ENCODE data around the gene RIC3. TPM values are rescaled to one million over a fixed set of nuclear protein-coding genes. Genes with fewer than 3 reads are reported as not detected.

The RIC3 gene
- total RNA-seq, 1 donor from 2014 or later: 14.6 TPM

DNA sequence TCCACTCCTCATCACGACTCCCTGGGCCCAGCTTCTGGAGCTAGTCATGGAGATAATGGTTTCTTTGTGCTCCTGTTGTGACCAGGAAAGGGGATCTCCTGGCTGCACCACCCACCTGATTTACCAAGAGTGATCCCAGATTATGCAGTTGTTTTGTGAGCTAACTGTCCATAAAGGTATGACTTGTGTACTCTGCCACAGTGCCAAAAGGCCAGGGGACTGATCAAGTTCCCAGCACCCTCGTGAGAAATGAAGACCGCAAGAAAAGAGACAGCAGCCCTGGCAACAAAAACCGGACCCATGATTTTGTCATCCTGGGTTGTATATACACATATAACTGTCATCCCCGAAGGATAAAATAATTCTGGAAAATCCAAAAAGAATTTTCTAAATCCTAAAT, 61.2 kb downstream of the RIC3 start:
- intact Hi-C loops (cut with DNase I): no loop called here
- DNase-seq (ENCODE audit: low spot score) (no peak), ATAC-seq (no peak)

DNA sequence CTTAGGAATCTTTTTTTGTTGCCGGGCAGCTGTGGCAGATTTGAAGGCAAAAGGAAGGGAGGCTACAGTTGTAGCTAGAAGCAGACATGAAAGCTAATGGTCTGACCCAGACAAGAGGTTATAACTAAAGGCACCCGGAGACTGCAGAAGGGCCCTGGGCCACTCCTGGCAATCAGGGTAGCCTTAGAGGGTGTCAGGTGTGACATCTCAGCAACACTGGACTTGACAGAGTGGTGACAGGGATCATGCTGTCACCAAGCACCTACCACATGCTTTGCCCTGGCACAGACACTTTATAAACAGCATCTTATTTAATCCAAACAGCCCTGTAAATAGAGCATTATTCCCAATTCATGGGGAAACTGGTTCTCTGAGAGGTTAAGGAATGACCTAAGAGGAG, 62.1 kb downstream of the RIC3 start:
- intact Hi-C loops (cut with DNase I): no loop called here
- DNase-seq (ENCODE audit: low spot score): no peak
- no peak for ATAC-seq

DNA sequence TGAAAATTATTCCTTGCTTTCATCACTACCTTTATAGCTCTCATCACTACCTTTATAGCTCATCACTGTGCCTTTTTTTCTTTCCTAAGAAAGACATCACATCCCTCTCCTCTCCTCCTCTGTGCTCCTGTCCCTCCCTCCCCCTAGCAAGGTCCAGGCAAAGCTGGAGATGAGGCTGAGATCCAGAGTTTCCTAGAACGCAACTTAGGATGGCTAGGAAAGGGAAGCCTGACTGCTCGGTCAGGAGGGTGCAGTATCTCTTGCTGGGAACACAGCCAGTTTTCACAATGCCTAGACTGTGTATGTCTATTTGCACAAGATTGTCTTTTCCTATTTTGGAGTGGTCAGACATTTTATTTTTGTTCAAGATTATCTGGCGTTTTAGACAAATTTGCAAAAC, 63.2 kb downstream of the RIC3 start:
- DNase-seq (ENCODE audit: low spot score) (no peak), ATAC-seq (no peak)
- intact Hi-C loops (cut with DNase I): no loop called here

- DNase-seq (ENCODE audit: low spot score) (no peak), ATAC-seq (no peak)
These were observed 63.7 kb downstream of the RIC3 start for GRCh38 chr11:8105133-8105532.

GRCh38 chr11:8103909-8104308, 64.9 kb downstream of the RIC3 start:
- intact Hi-C loops (cut with DNase I): no loop called here
- ATAC-seq: no peak
- no peak for DNase-seq (ENCODE audit: low spot score)

More at GRCh38 chr11:8105133-8105532, 63.7 kb downstream of the RIC3 start:
- intact Hi-C loops (cut with DNase I): no loop called here

DNA sequence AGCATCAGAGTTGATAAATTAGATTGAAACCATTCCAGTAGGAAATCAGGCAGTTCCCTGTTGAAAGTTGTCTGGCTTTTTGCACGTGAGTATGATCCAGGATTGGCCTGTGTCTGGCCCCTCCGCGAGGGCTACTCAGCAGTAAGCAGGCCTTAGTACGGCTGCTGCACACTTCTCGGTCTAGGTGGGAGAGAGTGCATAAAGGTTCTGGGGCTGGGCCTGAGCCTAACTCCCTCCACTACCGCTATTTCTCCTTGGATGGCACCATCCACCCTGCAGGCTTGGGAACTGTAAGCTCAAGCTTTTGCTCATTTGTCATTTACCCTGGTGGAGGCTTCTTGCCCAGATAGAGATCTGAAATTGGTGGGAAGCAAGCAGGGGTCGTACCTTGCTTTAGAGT, 65.9 kb downstream of the RIC3 start:
- DNase-seq (ENCODE audit: low spot score) (no peak), ATAC-seq (no peak)
- intact Hi-C loops (cut with DNase I): no loop called here

- intact Hi-C loops (cut with DNase I): no loop called here
- peak; percentile 36 for DNase-seq (ENCODE audit: low spot score)
- no peak for ATAC-seq
These were observed 66.4 kb downstream of the RIC3 start for GRCh38 chr11:8102296-8102915.

DNA sequence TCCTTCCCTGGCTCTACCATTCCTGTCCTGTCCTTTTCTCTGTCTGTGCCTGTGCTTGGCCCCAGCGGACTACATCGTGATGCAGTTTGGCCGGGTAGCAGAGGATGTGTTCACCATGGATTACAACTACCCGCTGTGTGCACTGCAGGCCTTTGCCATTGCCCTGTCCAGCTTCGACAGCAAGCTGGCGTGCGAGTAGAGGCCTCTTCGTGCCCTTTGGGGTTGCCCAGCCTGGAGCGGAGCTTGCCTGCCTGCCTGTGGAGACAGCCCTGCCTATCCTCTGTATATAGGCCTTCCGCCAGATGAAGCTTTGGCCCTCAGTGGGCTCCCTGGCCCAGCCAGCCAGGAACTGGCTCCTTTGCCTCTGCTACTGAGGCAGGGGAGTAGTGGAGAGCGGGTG, 67.4 kb downstream of the RIC3 start:
- intact Hi-C loops (cut with DNase I): no loop called here
- peak; percentile 42 for DNase-seq (ENCODE audit: low spot score)
- no peak for ATAC-seq

GRCh38 chr11:8100605-8101004, 68.2 kb downstream of the RIC3 start:
- intact Hi-C loops (cut with DNase I): no loop called here
- DNase-seq (ENCODE audit: low spot score) (no peak), ATAC-seq (no peak)

DNA sequence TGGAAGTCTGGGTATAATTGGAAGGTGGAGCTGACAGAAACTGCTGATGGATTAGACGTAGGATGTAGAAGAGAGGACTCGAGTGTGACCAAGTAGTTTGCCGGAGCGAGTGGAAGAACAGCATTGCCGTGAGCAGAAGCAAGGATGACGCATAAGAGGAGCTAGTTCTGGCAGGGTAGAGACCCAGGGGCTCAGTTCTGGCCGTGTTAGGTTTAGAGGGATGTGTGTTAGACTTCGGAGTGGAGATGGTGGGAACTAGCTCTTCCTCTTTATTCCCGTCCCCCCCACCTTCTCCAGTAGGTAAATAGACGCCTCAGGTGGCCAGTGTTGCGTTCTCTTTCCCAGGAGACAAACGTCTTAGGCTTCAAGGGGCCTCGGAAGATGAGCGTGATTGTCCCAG, 68.7 kb downstream of the RIC3 start:
- intact Hi-C loops (cut with DNase I): no loop called here
- DNase-seq (ENCODE audit: low spot score): peak; percentile 40
- ATAC-seq: no peak

DNA sequence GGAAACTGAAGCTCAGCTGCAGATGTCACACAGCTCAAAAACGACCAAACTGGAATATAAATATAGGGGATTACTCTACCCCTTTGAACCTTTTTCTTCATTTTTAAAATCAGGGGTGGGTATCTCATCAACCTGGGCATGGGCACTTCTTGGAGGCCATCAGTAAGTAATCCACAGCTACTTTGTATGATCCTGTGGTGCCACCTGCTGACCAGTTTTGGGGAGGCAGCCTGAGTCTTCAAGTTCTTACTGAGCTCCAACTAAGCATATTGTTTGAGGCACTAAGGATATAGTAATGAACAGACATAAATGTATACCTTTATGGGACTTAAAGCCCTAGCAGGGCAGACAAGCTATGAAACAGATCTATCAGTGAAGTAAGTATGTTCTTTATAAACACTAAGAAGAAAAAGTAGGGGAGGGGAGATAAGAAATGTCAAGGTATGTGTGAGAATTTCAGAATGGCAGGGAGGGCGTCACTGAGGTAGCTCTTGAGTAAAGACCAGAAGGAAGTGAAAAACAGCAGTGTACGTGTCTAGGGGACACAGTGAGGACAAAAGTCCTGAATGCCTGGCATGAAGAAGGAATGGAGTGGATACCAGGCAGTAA, 69.4 kb downstream of the RIC3 start:
- DNase-seq (ENCODE audit: low spot score) (peak; percentile 90), ATAC-seq (peak; percentile 58)
- intact Hi-C loops (cut with DNase I): no loop called here

GRCh38 chr11:8098879-8099278, 69.9 kb downstream of the RIC3 start:
- ATAC-seq (no peak), DNase-seq (ENCODE audit: low spot score) (no peak)
- intact Hi-C loops (cut with DNase I): no loop called here

GRCh38 chr11:8098361-8098760, 70.5 kb downstream of the RIC3 start:
- ATAC-seq (no peak), DNase-seq (ENCODE audit: low spot score) (no peak)
- intact Hi-C loops (cut with DNase I): no loop called here

DNA sequence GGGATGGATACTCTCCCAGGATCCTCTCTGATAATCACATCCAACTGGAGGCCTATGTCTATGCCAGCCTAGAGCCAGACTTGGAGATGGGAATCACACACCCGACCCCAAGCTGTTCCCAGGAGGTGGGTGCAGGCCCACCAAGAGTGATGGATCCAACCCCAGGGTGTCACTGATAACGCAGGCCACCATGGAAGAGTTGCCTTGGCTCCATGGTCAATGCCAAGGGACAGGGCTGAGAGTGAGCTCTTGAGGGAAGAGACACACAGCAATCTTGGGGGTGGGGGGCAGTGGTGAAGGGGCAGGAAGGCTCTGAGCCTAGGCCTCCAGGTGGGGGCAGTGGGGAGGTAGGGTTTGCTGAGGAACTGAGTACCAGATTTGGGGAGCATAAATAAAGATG, 70.9 kb downstream of the RIC3 start:
- DNase-seq (ENCODE audit: low spot score): no peak
- ATAC-seq: no peak
- intact Hi-C loops (cut with DNase I): no loop called here

DNA sequence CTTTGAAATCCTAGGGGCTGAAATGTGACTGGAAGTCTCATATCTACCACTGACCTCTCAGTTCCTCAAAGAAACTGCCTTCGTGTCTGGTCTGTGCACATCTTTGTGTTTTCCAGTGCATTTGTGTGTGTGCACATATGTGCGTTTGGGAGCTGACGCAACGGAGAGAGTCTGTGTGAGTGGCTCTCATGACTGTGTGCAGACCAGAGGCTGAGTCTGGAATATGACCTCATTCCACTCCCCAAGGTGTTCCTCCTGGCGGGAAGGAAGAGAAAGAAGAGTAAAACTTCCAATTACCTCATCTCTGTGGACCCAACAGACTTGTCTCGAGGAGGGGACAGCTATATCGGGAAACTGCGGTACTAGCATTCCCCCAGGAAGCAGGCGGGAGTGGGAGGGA, 71.4 kb downstream of the RIC3 start:
- ATAC-seq (no peak), DNase-seq (ENCODE audit: low spot score) (no peak)
- intact Hi-C loops (cut with DNase I): no loop called here

- no peak for ATAC-seq
- intact Hi-C loops (cut with DNase I): no loop called here
- no peak for DNase-seq (ENCODE audit: low spot score)
These were observed 71.8 kb downstream of the RIC3 start for GRCh38 chr11:8097062-8097461.

GRCh38 chr11:8096575-8096974, 72.2 kb downstream of the RIC3 start:
- intact Hi-C loops (cut with DNase I): no loop called here
- ATAC-seq (no peak), DNase-seq (ENCODE audit: low spot score) (no peak)

DNA sequence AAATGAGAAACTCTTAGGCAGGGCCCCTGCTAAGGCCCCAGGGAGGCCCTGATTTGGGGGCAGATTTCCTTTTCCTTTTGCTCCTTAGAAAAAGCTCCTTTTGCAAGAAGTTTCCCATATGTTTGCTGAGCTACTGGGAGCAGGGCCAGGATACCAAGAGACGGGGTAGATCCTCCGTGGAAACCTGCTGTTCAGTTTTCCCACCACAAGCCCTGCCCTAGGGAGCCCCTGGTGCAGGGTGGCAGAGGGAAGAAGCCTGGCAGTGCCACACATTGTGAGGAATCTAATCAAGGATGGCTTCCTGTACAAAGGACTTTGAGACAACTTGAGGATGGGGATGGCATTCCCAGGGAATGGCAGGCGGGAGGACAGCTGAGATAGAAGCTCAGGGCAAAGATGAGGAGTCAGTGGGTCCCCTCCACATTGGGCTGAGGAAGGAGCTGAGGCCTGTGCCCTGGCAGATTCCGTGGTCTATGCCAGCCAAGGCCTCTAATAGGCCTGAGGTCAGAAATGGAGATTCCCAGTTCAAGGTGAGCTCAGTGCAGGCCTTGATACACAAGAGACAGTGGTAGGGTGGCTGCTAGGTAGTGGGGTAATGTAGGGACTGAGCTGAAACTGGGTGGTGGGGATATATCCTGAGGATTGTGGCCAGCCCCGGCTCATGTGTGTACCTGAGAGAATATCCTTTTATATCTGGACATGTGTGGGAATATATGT, 72.9 kb downstream of the RIC3 start:
- intact Hi-C loops (cut with DNase I): no loop called here
- ATAC-seq: no peak
- no peak for DNase-seq (ENCODE audit: low spot score)

GRCh38 chr11:8095371-8095770, 73.5 kb downstream of the RIC3 start:
- DNase-seq (ENCODE audit: low spot score): no peak
- ATAC-seq: no peak
- intact Hi-C loops (cut with DNase I): no loop called here

DNA sequence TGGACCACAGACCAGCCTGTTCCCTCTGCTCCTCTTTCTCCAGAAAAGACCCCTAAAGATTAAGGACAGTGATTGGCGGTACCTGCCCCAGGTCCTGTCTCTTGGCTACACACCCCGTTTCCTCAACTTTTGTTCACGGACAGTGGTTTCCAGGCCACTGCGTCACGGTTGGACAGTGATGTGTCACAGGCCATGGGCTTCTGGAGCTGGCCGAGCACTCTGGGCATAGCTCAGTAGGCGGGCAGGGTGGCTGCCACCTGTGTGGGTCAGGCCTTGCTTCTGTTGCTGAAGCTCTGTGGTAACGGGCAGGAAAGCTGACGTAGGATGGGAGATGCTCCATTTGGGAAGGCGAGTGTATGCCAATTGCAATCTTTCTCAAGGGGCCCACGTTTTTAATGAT, 74.2 kb downstream of the RIC3 start:
- no peak for DNase-seq (ENCODE audit: low spot score)
- ATAC-seq: no peak
- intact Hi-C loops (cut with DNase I): loop anchor here (5.0 kb wide), 1 partner anchor 62 kb away; no protein-coding TSS in a partner anchor

Measured in sciatic nerve (tissue), 2 donors.